SK-MEL-5 (cell line): ENCODE measurements around the gene EML4. TPM values are rescaled to one million over a fixed set of nuclear protein-coding genes. Genes with fewer than 3 reads are reported as not detected.

Source experiments
- DNase-seq: peaks from one replicate; pipeline ENCODE4 v3.0.0-alpha.2; 2016; ENCODE audit warnings: low read depth, low spot score
- in situ Hi-C: cut with HindIII; loops from 2 replicates; pipeline ENCODE4 v1.10.0; 2016; ENCODE audit warnings: low sequenced_read_pairs, high pct_unique_total_duplicates, low pct_unique_long_range_greater_than_20kb
- total RNA-seq: library from RNA; depleted of rRNA; stranded (reverse); fragments of >200 nt; shearing (Covaris generic); gene quantifications from 2 replicates; pipeline ENCODE4 v1.2.3, GENCODE V29; 2014

EML4 gene
- total RNA-seq, 1 experiment from 2014 or later, result 78.4 TPM

DNA sequence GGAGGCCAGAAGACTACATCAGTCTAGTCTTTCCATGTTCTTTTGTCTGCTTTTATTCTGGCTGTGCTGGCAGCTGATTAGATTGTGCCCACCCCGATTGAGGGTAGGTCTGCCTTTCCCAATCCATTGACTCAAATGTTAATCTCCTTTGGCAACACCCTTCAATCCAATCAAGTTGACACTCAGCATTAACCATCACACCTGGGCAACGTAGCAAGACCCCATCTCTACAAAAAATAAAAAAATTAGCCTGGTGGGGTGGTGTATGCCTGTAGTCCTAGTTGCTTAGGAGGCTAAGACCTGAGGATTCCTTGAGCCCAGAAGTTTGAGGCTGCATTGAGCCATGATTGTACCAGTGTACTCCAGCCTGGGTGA lies 33.5 kb downstream of the EML4 start:
- in situ Hi-C loops, result no loop called here
- DNase-seq, result no peak

- in situ Hi-C loops, result no loop called here
- no peak for DNase-seq
Observed at GRCh38 chr2:42203792-42204191, 34.6 kb downstream of the EML4 start.

DNA sequence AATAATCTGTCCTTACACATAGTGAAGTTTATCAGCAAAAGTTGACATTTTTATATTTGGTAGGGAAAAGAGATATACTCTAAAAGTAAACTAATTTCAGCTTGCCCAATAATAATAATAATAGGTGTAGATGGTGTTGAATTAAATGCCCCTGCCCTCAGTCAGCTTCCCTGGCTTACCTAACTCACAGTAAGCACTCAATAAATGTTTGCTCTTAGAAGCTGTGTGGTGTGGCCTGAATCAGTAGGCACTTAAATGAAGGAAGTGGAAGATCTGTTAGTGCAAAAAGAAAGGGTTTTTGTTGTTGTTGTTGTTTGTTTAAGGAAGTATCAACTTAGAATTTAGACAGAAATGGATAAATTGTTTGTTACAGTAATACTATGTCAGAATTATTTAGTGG lies 36.2 kb downstream of the EML4 start:
- no peak for DNase-seq
- in situ Hi-C loops, result no loop called here

DNA sequence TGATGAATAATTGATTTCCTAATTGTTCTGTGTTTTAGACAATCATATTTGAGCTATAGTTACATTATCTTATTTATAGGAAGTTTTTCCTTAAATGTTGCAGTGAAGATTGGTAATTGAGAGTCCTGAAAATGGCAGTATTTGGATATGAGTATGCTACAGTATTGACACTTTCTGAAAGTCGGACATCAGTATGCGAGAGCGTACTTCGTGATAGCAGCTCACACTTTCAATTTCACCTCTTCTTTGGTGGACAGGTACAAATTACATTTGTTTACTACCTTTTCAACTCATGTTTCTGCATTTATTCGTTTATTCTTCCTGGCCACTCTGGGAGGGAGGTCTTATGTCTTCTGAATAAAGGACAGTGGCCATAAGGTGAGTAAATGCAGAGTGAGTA lies 38.7 kb downstream of the EML4 start:
- no peak for DNase-seq
- in situ Hi-C loops, result no loop called here

DNA sequence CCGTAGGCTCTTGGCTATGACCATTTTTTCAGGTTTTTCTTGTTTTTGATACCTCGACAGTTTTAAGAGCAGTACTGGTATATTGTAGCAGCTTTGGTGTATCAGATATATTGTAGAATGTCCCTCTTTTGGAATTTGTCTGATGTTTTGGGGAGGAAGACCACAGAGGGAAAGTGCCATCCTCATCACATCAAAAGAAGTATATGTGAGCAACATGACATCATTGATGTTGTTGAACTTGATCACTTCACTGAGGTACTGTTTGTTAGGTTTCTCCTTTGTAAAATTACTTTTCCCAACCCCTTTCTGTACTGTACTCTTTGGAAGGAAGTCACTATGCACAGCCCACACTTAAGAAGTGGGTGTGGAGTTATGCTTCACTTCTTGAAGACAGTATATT lies 41.0 kb downstream of the EML4 start:
- DNase-seq, result no peak
- in situ Hi-C loops, result no loop called here

GRCh38 chr2:42211291-42211690 lies 42.1 kb downstream of the EML4 start:
- in situ Hi-C loops, result no loop called here
- no peak for DNase-seq

DNA sequence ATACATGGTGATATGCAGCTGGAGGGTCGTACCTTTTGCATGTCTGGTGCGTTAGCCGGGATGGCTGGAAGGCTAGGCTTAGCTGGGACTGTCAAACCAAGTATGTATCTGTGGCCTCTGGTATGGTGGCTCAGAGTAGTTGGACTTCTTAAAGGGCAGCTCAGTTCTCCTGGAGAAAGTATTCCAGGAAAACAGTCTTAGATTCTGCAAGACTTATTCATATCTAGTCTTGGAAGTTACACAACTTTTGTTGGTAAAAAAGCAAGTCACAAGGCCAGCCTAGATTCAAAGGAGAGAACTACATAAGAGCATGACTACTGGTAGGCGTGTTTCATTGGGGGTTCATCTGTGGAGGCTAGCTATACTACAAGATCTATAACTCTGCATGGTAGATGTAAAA lies 45.5 kb downstream of the EML4 start:
- in situ Hi-C loops, result no loop called here
- DNase-seq, result peak; percentile 37

GRCh38 chr2:42216694-42217093 lies 47.5 kb downstream of the EML4 start:
- no peak for DNase-seq
- in situ Hi-C loops, result no loop called here

DNA sequence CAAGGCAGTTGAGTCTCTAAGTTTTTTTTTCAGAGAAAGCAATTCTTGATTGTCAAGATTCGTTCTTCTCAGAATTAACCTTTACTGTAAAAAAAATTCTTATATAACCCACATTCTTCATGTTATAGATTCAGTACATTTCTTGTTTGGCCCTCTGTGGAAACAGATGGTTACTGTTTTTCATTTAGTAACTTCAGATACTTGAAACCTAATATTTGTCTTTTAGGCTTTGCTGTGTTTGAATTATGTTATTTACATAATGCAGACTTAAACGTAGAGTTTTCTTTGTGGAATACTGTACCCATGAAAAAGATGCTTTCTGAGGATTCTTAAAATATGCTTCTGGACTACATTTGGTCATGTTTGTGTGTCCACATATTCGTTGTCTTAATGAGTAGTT lies 48.2 kb downstream of the EML4 start:
- no peak for DNase-seq
- in situ Hi-C loops, result no loop called here

GRCh38 chr2:42217914-42218313 lies 48.8 kb downstream of the EML4 start:
- in situ Hi-C loops, result no loop called here
- DNase-seq, result no peak

DNA sequence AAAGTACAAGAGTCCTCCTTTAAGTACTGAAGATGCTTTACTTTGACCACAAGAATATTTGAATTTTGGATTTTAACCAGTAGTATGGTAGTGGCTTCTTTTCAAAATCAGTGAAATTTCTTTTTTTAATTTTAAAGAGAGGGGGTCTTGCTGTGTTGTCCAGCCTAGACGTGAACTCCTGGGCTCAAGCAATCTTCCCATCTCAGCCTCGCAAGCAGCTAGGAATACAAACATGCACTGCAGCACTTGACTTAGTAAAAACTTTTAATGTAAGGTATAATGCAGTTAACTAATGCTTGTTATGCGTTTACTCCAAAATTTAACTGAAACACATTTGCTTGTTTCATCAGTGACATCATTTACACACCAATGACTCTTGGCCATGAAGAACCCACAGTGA lies 49.6 kb downstream of the EML4 start:
- DNase-seq, result no peak
- in situ Hi-C loops, result no loop called here

DNA sequence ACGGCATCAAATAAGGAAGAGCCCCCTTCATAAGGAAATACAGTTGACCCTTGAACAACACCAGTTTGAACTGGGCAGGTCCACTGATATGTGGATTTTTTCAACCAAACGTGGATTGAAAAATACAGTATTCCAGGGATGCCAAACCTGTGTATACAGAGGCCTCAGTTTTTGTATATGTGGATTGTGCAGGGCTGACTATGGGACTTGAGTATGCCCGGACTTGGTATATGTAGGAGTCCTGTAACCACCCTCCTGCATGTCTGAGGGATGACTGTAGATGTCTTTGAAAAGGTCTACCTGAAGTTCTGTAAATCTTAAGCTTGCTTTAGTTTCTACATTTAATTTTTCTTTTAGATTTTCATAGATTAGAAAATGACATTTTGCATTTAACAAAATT lies 50.0 kb downstream of the EML4 start:
- in situ Hi-C loops, result no loop called here
- DNase-seq, result no peak

GRCh38 chr2:42220566-42220965 lies 51.4 kb downstream of the EML4 start:
- in situ Hi-C loops, result no loop called here

GRCh38 chr2:42223067-42223854 lies 54.1 kb downstream of the EML4 start:
- in situ Hi-C loops, result no loop called here
- no peak for DNase-seq

More at GRCh38 chr2:42220566-42220965, 51.4 kb downstream of the EML4 start:
- DNase-seq, result no peak

DNA sequence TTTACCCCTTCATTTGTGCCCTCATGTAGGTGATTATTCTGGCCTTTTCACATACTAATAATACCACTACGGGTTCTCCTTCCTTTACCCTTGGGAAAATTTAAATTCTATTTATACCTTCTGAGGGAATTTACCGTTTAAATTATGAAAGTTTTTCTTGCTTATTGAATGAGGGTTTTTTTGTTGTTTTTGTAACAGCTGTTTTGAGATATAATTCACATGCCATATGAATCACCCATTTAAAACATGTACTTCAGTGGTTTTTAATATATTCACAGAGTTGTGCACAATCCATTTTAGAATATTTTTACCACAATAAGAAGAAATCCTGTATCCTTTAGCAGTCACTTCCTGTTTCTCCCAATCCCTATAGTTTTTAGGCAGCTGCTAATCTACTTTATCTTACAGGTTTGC lies 54.7 kb downstream of the EML4 start:
- DNase-seq, result no peak
- in situ Hi-C loops, result no loop called here

DNA sequence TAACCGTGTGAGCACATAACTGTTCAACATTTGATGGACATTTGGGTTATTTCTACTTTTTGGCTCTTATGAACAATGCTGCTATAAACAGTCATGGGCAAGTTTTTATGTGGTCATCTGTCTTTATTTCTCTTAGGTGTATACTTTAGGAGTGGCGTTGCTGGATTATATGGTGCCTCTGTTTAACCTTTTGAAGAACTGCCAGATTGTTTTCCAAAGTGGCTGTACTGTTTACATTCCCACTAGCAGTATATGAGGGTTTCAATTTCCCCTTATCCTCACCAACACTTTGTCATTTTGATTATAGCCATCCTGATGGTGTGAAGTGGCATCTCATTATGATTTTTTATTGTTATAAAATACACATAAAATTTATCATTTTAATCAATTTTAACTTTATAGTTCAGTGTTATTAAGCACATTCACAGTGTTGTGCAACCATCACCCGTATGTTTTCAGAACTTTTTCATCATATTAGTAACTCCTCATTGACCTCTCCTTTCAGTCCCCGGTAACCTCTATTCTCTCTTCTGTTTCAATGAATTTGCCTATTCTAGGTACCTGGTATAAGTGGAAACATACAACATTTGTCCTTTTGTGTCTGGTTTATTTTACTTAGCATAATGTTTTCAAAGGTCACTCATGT lies 55.4 kb downstream of the EML4 start:
- in situ Hi-C loops, result no loop called here
- DNase-seq, result no peak

GRCh38 chr2:42225573-42225972 lies 56.4 kb downstream of the EML4 start:
- DNase-seq, result no peak
- in situ Hi-C loops, result no loop called here

GRCh38 chr2:42227491-42227890 lies 58.3 kb downstream of the EML4 start:
- in situ Hi-C loops, result no loop called here
- DNase-seq, result no peak

GRCh38 chr2:42228101-42228500 lies 58.9 kb downstream of the EML4 start:
- in situ Hi-C loops, result no loop called here
- DNase-seq, result no peak
